ENCODE data around the gene EXOSC5. TPM values are rescaled to one million over a fixed set of nuclear protein-coding genes. Genes with fewer than 3 reads are reported as not detected.

EXOSC5 gene
- total RNA-seq, 1 experiment from 2014 or later, result 25.2 TPM

GRCh38 chr19:41411100-41411967 lies 14.2 kb upstream of the EXOSC5 start:
- ATAC-seq, result no peak
- in situ Hi-C loops (cut with HindIII; ENCODE audit: low pct_unique_long_range_greater_than_20kb, low sequenced_read_pairs), result no loop called here
- no peaks in the 10 kb centered on the region for H3K4me1 ChIP-seq (ENCODE audit: control insufficient read depth, insufficient read depth, low read length)
- H3K27me3 ChIP-seq (ENCODE audit: control insufficient read depth, insufficient read depth, low read length), result no peaks in the 10 kb centered on the region
- no peaks in the 10 kb centered on the region for H3K9me3 ChIP-seq (ENCODE audit: control insufficient read depth, insufficient read depth, low read depth, low read length)
- ChIA-PET CTCF (no interaction called here), POLR2A (no interaction called here)
- H3K4me3 ChIP-seq (ENCODE audit: low read depth in 2 of 2, low read length in 2 of 2), result no peak overlapping the region
- BruUV-seq (replicated peaks), result no TSS peak
- H3K27ac ChIP-seq (ENCODE audit: low read length), result no peak overlapping the region
- DNase-seq (ENCODE audit: low read depth, low spot score), result no peak
- no peaks in the 10 kb centered on the region for H3K36me3 ChIP-seq (ENCODE audit: control insufficient read depth, insufficient read depth, low read length)
- intact Hi-C loops (cut with micrococcal nuclease; ENCODE audit: unreplicated experiment), result no loop called here
- TF ChIP-seq POLR2AphosphoS5 (IDR thresholded peaks at IDR 0.05; ENCODE audit: low read depth, low read length) (no peak), TCF7L2 (IDR thresholded peaks at IDR 0.05; ENCODE audit: low read depth, low read length) (no peak), CTCF (IDR thresholded peaks at IDR 0.05) (no peak), SIN3A (IDR thresholded peaks at IDR 0.05; ENCODE audit: borderline replicate concordance, insufficient read depth, low read depth, low read length) (no peak)
- TF ChIP-seq, protein P1, sequence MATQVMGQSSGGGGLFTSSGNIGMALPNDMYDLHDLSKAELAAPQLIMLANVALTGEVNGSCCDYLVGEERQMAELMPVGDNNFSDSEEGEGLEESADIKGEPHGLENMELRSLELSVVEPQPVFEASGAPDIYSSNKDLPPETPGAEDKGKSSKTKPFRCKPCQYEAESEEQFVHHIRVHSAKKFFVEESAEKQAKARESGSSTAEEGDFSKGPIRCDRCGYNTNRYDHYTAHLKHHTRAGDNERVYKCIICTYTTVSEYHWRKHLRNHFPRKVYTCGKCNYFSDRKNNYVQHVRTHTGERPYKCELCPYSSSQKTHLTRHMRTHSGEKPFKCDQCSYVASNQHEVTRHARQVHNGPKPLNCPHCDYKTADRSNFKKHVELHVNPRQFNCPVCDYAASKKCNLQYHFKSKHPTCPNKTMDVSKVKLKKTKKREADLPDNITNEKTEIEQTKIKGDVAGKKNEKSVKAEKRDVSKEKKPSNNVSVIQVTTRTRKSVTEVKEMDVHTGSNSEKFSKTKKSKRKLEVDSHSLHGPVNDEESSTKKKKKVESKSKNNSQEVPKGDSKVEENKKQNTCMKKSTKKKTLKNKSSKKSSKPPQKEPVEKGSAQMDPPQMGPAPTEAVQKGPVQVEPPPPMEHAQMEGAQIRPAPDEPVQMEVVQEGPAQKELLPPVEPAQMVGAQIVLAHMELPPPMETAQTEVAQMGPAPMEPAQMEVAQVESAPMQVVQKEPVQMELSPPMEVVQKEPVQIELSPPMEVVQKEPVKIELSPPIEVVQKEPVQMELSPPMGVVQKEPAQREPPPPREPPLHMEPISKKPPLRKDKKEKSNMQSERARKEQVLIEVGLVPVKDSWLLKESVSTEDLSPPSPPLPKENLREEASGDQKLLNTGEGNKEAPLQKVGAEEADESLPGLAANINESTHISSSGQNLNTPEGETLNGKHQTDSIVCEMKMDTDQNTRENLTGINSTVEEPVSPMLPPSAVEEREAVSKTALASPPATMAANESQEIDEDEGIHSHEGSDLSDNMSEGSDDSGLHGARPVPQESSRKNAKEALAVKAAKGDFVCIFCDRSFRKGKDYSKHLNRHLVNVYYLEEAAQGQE (IDR thresholded peaks at IDR 0.05; ENCODE audit: insufficient read depth in 1 of 2, low read depth in 2 of 2, low read length in 1 of 2), result no peak

DNA sequence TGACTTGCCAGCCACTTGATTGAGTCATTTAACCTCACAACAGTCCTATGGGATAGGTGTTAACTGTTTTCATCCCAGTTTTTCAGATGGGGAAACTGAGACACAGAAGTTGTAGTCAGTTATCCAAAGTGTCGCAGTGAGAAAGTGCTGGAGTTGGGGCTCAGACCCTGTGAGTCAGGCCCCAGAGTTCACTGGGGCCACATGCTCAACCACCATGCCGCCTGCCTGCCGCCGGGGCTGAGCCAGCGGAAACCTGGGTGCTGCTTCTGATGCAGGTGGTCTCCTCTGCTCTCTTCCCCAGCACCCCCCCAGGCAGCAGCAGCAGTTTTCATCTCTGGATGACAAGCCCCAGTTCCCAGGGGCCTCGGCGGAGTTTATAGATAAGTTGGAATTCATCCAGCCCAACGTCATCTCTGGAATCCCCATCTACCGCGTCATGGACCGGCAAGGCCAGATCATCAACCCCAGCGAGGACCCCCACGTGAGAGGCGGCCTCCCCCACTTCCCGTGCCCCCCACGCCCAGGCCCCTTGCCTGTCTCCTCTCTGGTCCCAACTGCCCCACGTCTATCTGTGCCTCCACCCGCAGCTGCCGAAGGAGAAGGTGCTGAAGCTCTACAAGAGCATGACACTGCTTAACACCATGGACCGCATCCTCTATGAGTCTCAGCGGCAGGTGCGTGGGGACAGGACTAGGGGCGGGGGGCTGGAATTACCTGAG lies 13.3 kb upstream of the EXOSC5 start:
- Histone ChIP-seq H3K4me1 (ENCODE audit: control insufficient read depth, insufficient read depth, low read length) (no peaks in the 10 kb centered on the region), H3K27me3 (ENCODE audit: control insufficient read depth, insufficient read depth, low read length) (no peaks in the 10 kb centered on the region), H3K4me3 (ENCODE audit: low read depth in 2 of 2, low read length in 2 of 2) (no peak overlapping the region), H3K9me3 (ENCODE audit: control insufficient read depth, insufficient read depth, low read depth, low read length) (no peaks in the 10 kb centered on the region), H3K27ac (ENCODE audit: low read length) (no peak overlapping the region), H3K36me3 (ENCODE audit: control insufficient read depth, insufficient read depth, low read length) (no peaks in the 10 kb centered on the region)
- BruUV-seq (replicated peaks), result no TSS peak
- TF ChIP-seq SIN3A (IDR thresholded peaks at IDR 0.05; ENCODE audit: borderline replicate concordance, insufficient read depth, low read depth, low read length), result no peak
- TF ChIP-seq POLR2AphosphoS5 (IDR thresholded peaks at IDR 0.05; ENCODE audit: low read depth, low read length), result no peak
- TF ChIP-seq TCF7L2 (IDR thresholded peaks at IDR 0.05; ENCODE audit: low read depth, low read length), result no peak
- TF ChIP-seq, protein P1 (IDR thresholded peaks at IDR 0.05; ENCODE audit: insufficient read depth in 1 of 2, low read depth in 2 of 2, low read length in 1 of 2), result no peak
- TF ChIP-seq CTCF (IDR thresholded peaks at IDR 0.05), result no peak
- ChIA-PET POLR2A (no interaction called here), CTCF (no interaction called here)
- ATAC-seq (no peak), DNase-seq (ENCODE audit: low read depth, low spot score) (no peak)
- in situ Hi-C loops (cut with HindIII; ENCODE audit: low pct_unique_long_range_greater_than_20kb, low sequenced_read_pairs) (no loop called here), intact Hi-C loops (cut with micrococcal nuclease; ENCODE audit: unreplicated experiment) (no loop called here)

All from Panc1 (cell line).